ENCODE results near the gene HEATR9. TPM values are rescaled to one million over a fixed set of nuclear protein-coding genes. Genes with fewer than 3 reads are reported as not detected.

HEATR9 gene
- total RNA-seq, 1 experiment from 2014 or later, result not detected

GRCh38 chr17:35907691-35908090 is 39.0 kb upstream of the HEATR9 start:
- Mint-ChIP-seq H3K9me3 (peaks cover 55% of the 10 kb centered on the region), H3K4me3 (no peak overlapping the region), H3K27me3 (ENCODE audit: low read depth) (peaks cover 20% of the 10 kb centered on the region), H3K4me1 (no peaks in the 10 kb centered on the region), H3K36me3 (no peaks in the 10 kb centered on the region), H3K27ac (no peak overlapping the region)
- ChIA-PET POLR2A (no interaction called here), CTCF (no interaction called here)
- ATAC-seq (no peak), DNase-seq (ENCODE audit: low spot score) (no peak)
- TF ChIP-seq MXD4 (CRISPR knock-in tag; IDR thresholded peaks at IDR 0.05; ENCODE audit: borderline replicate concordance), result no peak
- TF ChIP-seq NFATC4 (CRISPR knock-in tag; IDR thresholded peaks at IDR 0.05), result no peak
- no peak for TF ChIP-seq TCF7 (CRISPR knock-in tag; IDR thresholded peaks at IDR 0.05; ENCODE audit: low read depth)
- TF ChIP-seq ZNF121 (CRISPR knock-in tag; IDR thresholded peaks at IDR 0.05), result no peak

DNA sequence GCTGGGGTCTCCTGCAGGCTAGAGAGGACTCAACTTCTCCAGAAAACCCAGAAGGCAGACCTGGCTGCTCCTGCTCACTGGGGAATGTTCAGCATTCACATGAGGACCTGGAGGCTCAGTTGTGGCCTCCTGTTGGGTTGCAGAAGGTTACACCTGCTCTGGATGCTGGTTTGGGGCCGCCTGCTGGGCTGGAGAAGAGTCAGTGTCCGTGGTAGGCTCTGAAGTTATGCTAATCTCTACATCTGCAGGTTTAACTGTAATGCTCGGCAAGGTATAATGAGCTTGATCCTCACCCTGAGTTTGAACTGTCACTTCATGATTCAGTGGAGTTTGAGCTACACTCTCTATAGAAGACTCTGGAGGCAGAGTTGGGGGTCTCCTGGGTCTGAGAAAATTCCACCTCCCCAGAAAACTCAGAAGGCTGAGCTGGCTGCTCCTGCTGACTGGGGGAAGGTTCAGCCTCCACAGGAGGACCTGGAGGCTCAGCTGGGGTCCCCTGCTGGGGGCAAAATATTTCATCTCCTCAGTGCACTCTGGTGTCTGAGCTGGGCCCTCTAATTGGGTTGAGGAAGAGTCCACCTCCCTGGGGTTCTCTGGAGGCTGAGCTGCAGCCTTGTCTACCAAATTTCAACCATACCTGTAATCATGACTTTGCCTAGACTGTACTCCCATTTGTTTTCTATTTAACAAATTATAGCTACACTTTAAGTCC is 38.4 kb upstream of the HEATR9 start:
- H3K27me3 Mint-ChIP-seq (ENCODE audit: low read depth), result peaks cover 20% of the 10 kb centered on the region
- H3K27ac Mint-ChIP-seq, result no peak overlapping the region
- H3K9me3 Mint-ChIP-seq, result peaks cover 51% of the 10 kb centered on the region
- H3K4me1 Mint-ChIP-seq, result no peaks in the 10 kb centered on the region
- TF ChIP-seq FOXJ3 (CRISPR knock-in tag; IDR thresholded peaks at IDR 0.05; ENCODE audit: borderline replicate concordance) (no peak), NR3C1 (CRISPR knock-in tag; conservative IDR thresholded peaks at IDR 0.05; ENCODE audit: low read depth) (no peak), TCF7 (CRISPR knock-in tag; IDR thresholded peaks at IDR 0.05; ENCODE audit: low read depth) (no peak), TEAD4 (CRISPR knock-in tag; IDR thresholded peaks at IDR 0.05) (no peak), SP1 (CRISPR knock-in tag; conservative IDR thresholded peaks at IDR 0.05) (no peak), MYBL2 (CRISPR knock-in tag; IDR thresholded peaks at IDR 0.05) (no peak), MLX (CRISPR knock-in tag; IDR thresholded peaks at IDR 0.05) (no peak), GTF2I (CRISPR knock-in tag; conservative IDR thresholded peaks at IDR 0.05) (no peak), ELF4 (CRISPR knock-in tag; IDR thresholded peaks at IDR 0.05; ENCODE audit: low read depth) (no peak), ZNF263 (CRISPR knock-in tag; IDR thresholded peaks at IDR 0.05; ENCODE audit: low read depth) (no peak), USF2 (CRISPR knock-in tag; IDR thresholded peaks at IDR 0.05) (no peak), SMAD4 (CRISPR knock-in tag; IDR thresholded peaks at IDR 0.05) (no peak), CTCF (IDR thresholded peaks at IDR 0.05) (no peak), ZNF396 (CRISPR knock-in tag; IDR thresholded peaks at IDR 0.05; ENCODE audit: borderline replicate concordance) (no peak), NR2C2 (CRISPR knock-in tag; IDR thresholded peaks at IDR 0.05) (no peak), FOXP4 (CRISPR knock-in tag; IDR thresholded peaks at IDR 0.05) (no peak), AFF4 (CRISPR knock-in tag; IDR thresholded peaks at IDR 0.05; ENCODE audit: borderline replicate concordance) (no peak), PRDM15 (CRISPR knock-in tag; IDR thresholded peaks at IDR 0.05) (no peak)
- ATAC-seq (no peak), DNase-seq (ENCODE audit: low spot score) (no peak)
- H3K4me3 Mint-ChIP-seq, result no peak overlapping the region
- CTCF ChIA-PET, result no interaction called here
- POLR2A ChIA-PET, result no interaction called here
- no peaks in the 10 kb centered on the region for H3K36me3 Mint-ChIP-seq

Data from WTC11 (cell line).